Middle frontal gyrus (tissue), 1 donor: ENCODE results near the gene GPS2.
"Not testable (repeated sequence)": the region's sequence is repeated elsewhere in the genome, so short reads cannot be mapped to it uniquely, and the experiment has no call there.

Source experiments
- DNase-seq: peaks from one replicate; pipeline ENCODE4 v3.0.0-alpha.2; 2015; ENCODE audit warnings: low spot score; ENCODE audit errors: extremely low spot score

Gene GPS2

GRCh38 chr17:7337600-7337999, 22.4 kb upstream of the GPS2 start:
- DNase-seq, result not testable (repeated sequence)

DNA sequence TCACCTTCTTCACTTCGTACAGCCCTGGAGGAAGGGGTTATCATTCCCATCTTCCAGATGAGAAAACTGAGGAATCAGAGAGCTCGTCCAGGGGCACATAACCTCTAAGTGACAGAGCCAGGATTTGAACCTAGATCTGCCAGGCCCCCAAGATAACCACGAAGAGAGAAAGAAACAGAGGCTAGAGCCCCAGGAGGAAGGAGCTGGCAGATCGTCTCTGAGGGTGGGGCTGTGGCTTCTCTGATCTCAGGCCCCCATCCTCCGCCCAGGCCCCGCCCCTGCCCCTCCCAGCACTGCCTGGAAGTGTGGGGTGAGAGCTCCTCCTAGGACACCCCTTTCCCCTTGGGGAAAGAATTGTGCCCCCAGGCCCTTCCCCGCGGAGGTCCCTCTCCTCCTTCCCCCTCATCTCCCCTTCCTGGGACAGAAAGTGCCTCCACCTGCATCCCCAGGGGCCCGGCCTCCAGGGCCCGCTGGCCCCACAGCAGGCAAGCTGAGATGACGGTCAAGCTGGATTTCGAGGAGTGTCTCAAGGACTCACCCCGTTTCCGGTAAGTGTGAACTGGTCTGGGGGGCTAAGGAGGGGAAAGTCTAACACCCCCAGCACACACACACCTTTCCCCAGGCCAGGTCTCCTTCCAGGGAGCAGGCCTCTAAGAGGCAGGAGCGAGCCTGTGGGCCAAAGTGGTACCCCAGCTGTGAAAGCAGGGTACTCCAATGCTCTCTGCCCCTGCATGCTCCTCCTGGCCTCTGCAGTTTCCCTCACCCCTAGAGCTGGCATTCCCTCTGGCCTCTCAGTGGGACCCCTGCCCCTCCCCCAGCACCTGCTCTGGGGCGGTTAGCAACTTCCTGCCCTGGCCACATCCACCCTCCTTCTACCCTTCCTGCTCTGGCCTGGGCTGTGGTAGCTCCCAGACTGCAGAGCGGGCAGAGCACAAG, 21.3 kb upstream of the GPS2 start, which contains the start of gene ACAP1:
Gene ACAP1 (plus strand): TSS at position 290 of the 936 bp plus-strand sequence. CDS start 206 bp downstream, at position 496.
- no peak for DNase-seq

GRCh38 chr17:7335765-7336164, 20.6 kb upstream of the GPS2 start:
- DNase-seq, result not testable (repeated sequence)

DNA sequence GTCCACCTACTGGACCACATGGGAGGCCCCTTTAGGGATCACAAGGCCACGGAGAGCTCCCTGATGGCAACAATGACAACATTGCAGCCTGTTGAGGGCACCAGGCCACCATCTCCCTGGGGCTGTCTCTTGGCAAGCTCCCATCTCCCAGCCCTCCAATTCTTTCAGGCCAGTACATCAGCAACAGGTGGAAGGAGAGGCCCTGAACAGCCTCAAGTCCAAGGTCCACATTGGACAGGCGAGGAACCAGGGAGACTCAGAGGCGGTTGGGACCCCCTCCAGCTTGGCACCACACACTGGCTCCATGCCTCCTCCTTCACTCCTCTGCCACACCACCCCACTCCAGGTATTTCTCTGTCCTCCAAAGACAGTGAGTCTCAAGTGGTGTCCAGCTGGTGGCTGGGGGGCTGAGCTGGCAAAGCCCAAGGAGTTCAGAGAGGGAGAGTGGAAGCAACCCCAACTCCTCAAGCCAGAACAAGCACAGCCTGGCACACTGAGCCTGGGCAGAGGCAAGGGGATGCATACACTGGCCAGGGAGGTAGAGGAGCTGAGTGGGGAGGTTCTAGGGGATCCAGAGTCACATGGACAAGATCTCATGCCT, 19.9 kb upstream of the GPS2 start:
- DNase-seq, result no peak

DNA sequence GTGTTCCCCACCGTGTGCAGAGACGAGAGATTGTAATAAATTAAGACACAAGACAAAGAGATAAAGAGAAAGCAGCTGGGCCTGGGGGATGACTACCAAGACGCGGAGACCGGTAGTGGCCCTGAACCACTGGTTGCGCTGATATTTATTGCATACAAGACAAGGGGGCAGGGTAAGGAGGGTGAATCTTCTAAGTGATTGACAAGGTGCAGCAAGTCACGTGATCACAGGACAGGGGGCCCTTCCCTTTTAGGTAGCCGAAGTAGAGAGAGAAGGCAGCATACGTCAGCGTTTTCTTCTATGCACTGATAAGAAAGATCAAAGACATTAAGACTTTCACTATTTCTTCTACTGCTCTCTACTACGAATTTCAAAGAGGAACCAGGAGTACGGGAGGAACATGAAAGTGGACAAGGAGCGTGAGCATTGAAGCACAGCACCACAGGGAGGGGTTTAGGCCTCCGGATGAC, 17.5 kb upstream of the GPS2 start:
- not testable (repeated sequence) for DNase-seq

DNA sequence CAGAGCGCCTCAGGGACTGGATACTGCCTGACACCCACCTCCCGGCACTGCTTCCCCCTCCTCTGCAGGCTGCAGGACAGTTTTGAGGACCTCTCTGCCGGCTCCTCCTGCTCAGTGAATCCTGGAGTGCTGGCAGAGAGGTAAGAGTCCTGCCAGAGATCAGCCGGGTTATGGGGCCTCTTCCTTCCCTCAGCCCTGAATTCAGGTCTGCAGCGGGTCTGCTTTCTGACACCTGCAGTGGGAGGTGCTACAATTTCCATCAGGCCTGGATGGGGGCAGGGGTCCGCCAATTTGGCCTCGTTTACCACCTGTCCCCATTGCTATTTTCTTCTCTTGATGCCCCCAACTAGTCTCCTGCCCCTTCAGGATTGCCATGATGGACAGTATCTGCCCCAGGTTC, 17.0 kb upstream of the GPS2 start:
- DNase-seq, result no peak

DNA sequence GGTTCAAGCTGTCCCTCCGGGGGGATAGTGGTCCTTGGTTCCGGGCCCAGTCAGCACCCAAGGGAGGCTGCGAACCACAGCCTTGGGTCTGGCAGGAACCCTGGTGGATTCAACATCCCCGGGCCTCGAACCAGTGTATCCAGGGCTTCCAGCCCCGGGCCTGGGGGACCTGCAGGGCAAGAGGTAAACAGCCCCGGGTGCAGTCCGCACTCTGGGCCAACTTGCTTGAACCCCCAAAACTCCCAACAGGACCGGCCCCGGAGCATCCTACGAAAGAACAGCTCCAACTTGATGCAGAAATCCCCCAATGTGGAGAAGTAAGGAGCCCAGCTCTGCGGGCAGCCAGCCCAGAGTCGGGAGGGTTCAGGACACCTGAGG, 15.5 kb upstream of the GPS2 start:
- DNase-seq, result no peak

DNA sequence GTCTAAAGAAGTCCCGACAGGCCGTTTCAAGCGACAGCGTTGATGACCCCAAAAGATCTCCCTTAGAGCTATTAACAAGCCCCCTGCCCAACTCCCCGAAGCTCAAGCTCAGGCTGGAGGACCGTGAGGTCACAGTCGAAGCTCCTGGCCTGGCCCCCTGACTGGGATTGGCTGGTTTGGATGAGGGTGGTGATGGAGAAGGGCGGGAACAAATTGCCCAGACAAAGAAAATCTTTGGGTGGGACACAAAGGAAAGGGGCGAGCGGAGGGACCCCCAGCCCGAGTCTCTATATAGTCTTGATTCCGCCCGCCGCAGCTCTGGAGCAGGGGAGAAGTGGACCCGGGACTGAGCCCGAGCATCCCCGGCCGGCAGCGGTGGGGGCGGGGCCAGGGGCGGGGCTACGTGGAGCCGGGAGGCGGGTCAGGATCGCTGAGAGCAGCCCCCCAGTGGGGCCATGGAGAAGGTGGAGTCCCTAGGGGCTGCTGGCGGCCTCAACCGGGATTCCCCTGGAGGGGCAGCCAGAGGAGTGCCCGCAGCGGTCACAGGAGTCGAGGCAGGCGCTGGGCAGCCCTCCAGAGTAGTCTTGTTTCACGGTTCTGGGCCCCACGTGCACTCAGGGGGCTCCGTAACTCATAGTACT, 15.0 kb upstream of the GPS2 start:
- peak; percentile 44 for DNase-seq

GRCh38 chr17:7329374-7329996, 14.3 kb upstream of the GPS2 start:
- peak; percentile 96 for DNase-seq

DNA sequence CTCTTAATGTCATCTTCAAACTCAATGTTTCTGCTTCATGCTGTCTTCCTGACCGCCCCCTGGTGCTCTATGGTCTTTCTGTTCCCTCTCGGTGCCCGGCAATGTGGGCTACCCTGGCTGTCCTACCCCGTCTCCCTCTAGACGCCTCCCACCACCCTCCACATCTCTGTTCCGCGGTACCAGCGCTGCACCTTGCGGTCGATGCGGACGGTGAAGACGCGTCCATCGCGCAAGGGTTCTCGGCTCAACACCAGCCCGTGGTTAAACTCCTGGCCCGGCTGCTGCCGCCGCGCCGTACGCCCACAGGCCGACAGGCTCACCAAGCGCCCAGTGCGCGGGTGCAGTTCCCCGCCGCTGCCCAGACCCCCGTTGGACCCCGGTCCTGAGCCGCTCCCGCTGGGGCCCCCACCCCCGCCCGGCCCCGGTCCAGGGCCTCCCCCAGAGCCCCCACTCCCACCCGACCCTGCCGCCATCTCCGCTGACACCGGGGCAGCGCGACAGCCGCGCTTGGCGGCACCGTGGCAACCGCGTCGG, 13.7 kb upstream of the GPS2 start, which contains the start of gene NEURL4:
Gene NEURL4 (minus strand): TSS at position 496 of the 534 bp plus-strand sequence. CDS start 23 bp downstream, at position 473.
- no peak for DNase-seq

GRCh38 chr17:7328009-7328408, 12.8 kb upstream of the GPS2 start:
- DNase-seq, result no peak

DNA sequence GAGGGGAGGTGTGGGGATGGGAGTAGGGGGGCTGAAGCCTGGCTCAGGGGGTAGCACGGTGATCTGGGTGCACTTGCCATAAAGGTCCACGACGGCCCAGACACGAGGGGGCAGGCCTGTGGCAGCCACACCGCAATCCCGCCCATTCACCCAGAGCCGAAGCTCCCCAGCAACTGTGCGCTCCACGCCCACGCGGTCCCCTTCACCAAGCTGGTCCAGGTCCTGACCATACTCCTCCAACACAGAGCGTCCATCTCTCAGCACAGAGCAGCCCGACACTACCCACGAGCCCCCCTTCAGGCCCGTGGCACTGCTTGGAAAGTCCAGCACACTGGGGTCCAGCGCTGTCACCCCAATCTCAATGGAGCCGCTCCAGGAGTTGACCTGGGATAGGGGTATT, 12.3 kb upstream of the GPS2 start:
- no peak for DNase-seq

DNA sequence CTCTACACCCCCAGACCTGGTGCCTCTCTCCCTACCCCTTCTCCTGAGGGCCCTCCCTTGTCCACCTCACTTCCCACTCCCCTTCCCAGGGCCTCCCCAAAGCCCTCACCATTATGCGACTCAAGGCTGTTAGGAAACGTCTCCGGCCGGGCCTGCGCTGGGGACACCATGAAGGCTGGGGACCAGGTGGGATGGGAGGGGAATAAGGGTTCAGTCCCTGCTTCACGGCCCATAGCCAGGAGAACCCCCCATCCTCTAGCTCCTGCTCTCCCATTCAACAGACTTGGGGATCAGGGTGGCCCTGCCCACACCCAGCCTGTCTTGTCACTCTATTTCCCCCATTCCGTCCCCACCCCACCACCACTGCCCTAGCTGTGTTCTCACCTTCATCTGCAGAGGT, 11.9 kb upstream of the GPS2 start:
- DNase-seq, result no peak

- no peak for DNase-seq
Observed at GRCh38 chr17:7326186-7326585, 11.0 kb upstream of the GPS2 start.

DNA sequence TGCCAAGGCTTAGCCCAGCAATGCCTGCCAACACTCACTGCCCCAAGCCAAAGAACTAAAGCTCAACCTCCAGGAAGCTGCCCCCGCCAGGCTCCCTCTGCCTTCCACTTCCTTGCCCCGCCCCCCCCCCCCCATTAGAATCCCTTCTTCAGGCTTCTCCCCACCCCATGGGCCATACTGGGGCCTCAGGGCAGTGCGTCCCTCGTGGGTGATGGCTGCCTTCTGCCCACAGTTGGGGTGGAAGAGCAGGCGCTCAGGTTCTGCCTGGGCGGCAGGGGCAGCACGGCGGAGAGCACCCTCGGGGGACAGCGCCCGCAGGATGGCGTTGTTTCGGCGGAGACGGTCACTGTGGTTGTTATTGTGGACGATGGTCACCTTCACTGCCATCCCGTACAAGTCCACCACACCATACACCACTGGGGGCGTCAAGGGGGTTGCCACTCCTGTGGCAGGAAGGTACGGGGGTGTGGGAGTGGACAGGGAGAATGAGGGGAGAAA, 9.9 kb upstream of the GPS2 start:
- DNase-seq, result no peak

DNA sequence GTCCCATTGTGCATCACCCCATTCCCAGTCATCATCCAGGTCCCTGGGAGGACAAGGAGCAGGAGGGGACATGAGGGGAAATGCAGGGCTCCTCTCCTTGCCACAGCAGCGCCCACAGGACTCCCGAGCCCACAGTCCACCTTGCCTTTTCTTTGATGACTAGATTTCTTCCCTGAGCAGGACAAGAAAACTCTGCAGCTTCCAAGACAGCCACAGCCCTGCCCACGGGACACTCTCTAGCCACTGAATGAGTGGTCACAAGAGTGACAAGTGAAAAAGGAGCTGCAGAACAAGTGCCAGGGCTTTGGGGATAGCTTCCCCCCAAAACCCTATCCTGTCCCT, 9.2 kb upstream of the GPS2 start:
- no peak for DNase-seq

GRCh38 chr17:7323731-7324437, 8.7 kb upstream of the GPS2 start:
- DNase-seq, result no peak

DNA sequence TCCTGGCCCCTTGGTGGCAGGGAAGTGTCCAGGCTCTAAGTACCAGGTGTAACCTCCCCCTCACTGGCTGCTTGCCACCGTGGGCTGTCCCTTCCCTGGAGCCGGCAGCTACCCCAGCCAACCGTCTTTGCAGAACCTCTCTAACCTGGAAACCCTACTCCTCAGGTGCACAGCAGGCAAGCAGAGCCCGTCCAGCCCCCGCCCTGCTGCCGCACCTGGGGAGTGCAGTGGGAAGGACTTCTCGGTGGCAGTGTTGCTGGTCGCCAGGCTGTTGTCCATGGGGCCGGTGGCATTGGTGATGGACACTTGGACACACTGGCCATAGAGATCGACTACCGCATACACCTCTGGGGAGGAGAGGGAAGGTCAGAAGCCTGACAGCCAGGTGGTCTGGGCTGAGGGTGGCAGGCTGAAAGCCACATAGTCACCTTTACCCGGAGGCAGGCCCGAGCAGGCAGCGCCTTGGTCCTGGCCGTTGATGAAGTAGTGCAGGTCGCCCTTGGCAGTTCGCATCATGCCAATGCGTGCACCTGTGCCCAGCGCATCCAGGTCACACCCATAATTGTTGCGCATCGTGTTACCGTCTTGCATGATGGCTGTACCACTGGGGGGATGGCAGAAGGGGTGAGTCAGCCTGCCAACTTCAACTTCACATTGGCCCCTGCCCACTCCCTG, 7.5 kb upstream of the GPS2 start:
- no peak for DNase-seq

DNA sequence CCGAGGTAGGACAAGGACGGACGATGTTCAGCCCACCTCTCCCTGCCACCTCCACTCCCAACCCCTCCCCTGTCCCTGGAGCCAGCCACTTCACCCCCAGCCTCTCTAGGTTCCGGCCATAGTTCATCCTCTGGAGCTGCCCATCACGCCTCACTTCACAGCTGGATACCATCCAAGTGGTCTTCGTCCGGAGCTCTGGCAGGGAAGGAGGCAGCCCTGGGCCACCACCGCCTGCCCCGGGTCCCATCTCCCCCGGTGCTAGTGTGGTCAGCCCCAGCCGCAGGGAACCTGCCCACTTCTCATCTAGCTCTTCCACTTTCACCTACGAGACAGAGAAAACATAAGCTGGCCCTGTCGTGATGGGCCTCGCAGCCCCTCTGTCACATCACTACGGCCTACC, 6.3 kb upstream of the GPS2 start:
- no peak for DNase-seq
